GM21423 (cell line): ENCODE data around the gene LRMDA.

Source experiments
- ATAC-seq: cut with Tn5 transposase; IDR thresholded peaks from one replicate; pipeline ENCODE4 v1.9.1; 2021; ENCODE audit warnings: mild to moderate bottlenecking, moderate library complexity; ENCODE audit not compliant: unreplicated experiment

The LRMDA gene

DNA sequence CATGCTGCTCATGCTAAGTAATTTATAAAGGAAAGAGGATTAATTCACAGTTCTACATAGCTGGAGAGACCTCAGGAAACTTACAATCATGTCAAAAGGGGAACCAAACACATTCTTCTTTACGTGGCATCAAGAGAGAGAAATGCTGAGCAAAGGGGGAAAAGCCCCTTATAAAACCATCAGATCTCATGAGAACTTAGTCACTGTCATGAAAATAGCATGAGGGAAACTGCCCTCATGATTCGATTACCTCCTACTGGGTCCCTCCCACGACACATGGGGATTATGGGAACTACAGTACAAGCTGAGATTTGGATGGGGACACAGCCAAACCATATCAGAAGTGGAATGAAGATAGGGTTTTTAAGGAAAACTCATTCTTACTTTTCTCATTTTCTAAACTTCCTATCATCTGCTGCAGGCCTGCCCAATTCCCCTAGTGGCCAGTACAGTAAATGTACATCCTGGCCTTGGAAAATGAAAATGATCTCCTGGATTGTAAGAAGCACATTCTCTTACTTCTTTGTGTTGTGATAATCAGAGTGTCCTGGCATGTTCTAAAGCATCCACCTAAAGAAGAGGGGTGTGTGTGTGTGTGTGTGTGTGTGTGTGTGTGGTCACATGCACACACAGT, 421.5 kb downstream of the LRMDA start:
- no peak for ATAC-seq

DNA sequence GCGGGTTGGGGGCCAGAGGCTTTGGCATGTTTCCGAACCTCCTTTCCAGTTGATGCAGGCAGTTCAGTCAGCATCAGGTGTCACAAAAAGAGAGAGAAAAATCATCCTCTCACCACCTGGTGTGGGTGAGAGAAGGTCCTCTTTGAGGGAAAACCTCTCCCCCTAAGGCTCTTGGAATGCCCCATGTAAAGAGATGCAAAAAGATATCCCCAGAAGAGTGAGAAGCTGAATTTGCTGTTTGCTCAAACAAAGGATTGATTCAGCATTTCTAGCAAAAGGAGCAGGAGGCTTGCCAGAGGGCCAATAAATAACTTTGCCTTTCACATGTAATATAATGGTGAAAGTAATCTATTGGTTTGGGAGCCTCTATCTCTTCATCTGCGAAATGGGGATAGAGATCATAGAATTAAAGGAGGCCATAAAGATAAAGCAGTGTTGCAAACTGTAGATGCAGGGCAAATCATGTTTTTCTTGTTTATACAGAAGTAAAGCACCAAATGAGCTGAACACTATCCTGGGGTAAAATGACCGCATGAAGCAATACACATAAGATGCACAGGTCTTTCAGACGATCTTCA, 425.9 kb downstream of the LRMDA start:
- no peak for ATAC-seq

DNA sequence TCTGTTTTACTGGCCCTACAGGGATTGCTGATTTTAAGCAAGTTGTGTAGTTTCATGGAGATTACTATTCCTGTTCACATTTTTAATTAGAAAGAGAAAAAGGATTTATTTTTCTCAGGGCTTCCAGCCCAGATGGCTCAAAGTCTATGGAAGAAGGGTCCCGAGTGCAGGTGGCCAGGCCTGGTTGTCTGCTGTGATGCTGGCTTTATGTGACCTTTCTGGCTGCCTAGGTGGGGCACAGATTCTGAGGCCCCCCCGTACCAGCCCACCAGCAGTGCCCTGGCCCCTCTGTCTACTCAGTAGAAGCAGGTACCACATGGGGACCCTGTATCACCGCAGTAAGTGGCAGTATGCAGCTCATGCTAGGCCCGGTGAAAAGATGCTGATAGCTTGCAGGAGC, 426.5 kb downstream of the LRMDA start:
- ATAC-seq, result no peak

DNA sequence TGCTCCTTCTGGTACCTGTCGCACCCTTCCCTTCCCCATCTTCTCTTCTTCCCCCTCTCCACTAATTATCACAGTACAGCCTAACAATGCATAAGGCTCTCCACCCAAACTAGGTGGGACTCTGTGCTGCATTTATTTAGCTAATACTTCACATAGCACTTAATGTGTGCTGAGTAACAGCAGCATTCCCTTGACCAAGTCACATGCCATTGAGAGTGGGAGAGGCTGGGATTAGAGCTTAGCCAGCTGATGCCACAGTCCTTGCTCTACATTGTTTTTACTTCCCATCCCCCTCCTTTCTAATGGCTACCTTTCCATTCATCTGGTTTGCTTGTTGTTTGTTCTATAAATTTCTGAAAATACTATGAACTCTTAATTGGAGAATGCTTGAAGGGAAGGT, 426.9 kb downstream of the LRMDA start:
- ATAC-seq, result no peak

DNA sequence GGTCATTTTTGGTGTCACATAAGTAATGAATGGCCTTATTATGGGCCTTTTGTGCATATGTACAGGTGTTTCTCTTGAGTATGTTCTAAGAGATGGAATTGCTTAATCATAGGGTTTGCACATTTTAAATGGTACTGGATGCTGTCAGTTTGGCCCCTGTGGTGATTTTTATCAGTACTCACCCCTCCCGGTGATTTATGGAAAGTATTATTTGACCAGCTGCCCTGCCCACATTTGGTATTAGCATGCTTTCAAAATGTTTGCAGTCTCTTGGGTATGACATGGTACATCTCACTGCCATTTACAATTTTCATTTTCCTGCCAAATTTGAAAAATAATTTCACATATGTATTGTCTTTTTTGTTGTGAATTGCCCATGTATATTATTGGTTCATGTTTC, 427.7 kb downstream of the LRMDA start:
- no peak for ATAC-seq

DNA sequence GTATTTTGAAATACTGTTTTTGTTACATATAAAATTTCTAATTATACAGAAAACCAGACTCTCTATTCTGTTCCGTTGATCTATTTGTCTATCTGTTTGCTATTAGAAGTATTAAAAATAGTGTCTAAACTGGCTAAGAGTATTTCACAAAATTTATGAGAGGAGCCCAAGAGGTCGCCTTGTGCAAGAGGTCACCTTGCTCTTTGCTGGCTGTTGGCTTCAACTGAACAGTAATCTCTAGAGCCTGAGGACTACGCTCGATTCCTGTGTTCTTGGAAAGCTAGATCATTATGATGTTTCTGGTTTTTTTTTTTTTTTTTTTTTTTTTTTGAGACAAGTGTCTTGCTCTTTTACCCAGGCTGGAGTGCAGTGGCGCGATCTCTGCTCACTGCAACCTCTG, 428.6 kb downstream of the LRMDA start:
- no peak for ATAC-seq

DNA sequence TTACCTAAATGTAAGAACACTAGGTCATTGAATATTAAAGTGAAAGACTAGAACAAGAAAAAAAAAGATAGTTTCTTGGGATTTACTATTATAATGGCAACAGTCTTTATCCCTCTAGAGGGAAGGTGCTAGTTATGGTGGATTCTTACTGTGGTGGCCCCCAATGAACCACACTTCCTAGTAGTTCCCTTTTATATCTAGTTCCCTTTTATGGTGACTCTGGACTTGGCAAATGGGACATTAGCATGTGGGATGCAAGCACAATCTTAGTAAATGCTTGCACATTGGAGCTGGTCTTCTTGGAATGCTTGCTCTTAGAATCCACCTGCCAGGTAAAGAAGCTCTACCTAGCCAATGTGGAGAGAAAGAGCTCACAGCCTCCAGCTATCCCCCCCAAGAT, 430.2 kb downstream of the LRMDA start:
- ATAC-seq, result no peak

DNA sequence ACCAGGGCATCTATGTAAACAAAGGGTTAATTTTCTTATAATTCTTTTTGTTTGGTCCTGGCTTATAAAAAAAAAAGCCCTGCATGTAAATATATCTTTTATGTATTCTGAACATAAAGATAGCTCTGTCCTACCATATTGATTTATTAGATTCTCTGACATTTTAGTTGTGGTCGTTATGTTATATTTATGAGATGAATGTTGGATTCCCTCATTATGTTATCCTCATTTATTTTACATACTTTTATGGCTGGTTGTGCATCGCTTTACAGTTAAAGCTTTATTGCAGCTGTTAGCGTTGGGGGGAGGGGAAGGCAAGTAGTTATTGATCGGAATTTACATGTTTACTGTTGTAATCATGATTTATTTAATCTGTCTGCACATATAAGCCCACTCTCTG, 431.5 kb downstream of the LRMDA start:
- ATAC-seq, result no peak

DNA sequence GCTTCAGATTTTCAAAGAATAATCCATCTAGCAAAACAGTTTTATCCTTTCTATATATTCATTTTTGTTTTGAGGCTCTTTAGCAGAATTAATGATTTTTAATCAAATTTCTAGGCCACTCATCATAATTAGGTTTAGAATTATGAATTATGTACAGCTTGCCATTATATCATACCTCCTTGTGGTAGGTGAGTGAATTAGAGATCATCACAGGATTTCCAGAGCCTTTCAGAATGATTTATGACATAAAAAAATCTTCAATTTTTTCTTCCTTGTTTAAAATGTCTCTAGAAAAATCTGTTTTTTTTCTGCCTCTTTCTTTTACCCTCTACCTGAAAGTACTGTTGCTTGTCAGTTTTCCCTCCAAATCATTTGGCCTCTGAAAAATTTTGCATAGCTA, 433.3 kb downstream of the LRMDA start:
- no peak for ATAC-seq

DNA sequence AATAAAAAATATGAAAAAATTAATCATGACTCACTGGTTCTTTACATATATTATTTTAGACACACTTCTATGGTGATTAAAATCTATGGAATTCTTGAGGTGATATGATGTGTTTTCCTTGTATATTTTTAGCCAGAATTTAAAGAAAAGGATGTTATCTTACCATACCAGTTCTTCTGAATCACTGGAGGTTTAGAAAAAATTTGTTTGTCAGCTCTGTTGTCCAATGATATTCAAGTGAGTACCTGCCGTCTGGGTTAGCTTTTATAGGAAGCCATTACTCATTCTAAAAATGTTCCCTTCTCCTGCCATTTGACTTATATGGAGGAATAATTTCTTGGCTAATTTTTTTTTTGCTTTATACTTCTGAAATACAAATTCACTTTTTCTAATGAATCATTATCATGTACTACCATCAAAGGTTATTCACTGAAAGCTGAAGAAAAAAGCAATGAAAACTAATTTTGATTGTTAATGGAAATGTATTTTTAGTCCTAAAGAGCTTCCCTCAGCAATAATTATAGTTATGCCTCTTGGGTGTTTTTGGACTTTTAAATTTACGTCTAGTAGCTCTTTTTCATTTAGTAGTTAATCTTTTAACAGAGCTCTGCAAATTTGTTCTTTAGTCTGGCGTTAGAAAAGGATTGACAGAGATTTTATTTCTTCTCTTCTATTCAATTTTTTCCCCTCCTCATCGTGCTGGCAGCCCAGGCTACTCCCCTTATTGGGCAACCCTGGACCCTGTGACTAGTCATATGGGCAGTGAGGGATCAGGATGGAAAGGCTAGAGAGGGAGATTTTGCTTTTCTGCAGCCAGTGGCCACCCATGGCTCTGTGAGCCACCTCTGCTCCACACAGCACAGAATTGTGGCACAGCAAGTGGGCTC, 434.2 kb downstream of the LRMDA start:
- no peak for ATAC-seq

DNA sequence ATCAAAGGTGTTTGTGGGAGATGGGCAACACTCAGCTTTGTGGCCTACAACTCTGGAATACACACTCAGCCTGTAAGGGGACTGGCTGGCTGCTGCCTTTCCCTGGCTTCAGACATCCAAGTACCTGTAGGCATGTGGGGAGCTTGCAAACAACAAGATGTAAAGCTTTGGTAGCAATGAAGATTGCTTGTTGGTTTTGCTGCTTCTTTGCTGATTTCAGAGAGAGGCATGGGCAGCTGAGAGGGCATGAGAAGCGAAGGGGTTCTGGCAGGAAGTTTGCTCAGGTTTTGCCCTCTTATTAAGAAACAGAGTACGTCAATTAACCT, 434.8 kb downstream of the LRMDA start:
- no peak for ATAC-seq

DNA sequence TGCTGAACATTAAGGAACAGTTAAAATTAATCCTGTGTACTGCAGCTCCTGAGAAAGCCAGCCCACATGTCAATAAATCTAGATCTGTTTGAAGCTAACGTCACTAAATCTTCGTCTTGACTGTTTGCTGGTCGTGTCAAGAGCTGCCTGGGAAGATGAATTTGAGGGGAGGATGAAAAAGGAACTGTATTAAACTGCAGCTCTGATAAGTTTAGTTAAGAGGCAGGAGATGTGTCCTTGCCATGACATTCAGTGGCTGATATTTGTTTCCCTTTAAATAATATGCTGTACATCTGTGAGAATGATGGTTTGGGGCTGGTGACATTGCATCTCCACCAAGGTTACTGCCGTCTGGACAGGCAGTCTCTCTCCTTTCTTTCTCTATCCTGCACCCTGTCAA, 435.3 kb downstream of the LRMDA start:
- no peak for ATAC-seq

DNA sequence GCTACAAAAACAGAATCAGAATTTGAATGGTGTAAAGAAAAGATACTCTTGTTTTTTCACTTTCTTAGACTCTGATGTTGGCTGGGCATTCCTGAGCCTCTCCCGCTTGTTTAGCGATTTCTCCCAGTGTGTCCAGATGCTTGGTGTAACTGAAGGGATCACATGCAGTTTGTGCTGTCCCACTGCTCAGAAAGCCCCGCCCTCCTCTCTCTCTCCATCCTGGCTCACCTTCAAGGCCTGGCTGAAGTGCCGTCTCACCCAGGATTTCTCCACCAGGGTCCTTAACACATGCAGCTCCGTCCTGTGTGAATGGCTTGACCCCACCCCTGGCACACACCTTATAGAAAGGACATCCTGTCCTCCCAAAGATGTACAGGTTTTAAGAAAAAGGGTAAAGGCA, 437.1 kb downstream of the LRMDA start:
- no peak for ATAC-seq

DNA sequence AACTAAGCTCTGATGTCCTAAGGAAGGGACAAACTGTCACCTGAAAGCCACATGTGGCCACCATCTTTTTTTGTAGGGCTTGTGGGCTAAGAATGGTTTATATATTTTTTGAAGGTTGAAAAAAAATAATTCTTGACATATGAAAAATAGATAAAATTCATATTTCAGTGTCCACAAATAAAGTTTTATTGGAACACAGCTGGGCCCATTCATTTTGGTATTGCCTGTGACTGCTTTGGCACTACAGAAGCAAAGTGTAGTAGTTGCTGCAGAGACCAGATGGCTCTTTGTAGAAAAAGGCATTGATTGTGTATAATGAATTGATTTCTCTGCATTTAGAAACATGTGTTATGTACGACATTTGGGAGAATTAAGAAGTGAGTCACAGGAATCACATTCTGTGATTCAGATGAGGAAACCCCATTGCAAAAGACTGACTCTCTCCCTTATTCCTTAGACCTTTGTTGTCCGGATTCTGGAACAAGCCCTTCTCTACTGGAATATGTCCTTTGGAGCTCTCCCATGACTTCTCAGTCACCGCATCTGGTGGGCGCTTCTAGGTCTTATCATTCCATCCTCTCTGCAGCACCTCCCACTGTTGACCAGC, 438.7 kb downstream of the LRMDA start:
- ATAC-seq, result no peak

DNA sequence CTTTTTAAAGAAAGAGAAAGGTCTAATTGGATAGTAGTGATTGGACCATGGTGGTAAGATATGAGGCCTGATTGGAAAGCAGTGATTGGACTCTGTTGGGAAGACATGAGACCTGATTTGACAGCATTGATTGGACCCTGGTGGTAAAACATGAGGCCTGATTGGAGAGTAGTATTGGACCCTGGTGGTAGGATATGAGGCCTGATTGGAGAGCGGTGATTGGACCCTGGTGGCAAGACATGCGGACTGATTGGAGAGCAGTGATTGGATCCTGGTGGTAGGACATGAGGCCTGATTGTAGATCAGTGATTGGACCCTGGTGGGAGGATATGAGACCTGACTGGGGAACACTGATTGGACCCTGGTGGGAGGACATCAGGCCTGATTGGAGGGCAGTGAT, 444.3 kb downstream of the LRMDA start:
- no peak for ATAC-seq

DNA sequence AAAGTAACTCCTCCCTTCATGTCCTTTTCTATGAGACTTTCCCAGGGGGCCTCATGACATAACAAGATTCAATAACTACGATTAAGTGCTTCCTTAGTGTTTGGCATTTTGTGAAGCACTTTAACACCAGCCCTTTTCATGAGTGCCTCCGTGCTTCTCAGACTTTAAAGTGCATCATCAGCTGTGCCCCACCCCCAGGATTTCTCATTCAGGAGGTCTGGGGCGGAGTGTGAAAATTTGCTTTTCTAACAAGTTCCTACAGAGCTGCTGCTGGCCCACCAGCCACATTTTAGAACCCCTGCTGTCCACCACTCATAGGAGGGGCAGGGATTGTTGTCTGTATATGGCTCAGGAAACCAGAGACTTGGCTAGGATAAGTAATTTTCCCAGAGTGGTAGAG, 445.3 kb downstream of the LRMDA start:
- no peak for ATAC-seq

DNA sequence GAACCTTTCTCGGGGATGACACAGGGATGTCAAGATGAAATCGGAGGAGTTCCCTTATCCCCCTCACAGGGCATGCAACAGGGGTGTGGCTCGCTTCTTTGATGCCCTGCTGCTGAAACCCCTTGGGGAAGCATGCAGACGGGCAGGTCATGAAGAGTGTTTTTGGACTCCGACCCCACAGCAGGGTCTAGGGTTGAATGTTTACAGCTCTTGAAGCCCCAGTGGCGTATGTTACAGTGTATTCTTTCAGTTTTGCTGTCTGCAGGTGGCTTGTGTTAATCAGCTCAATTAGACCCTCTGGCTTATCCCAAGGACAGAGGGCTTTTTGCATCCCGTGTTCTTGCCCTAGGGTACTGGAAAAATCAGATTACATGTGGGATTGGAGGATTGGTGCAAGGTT, 446.5 kb downstream of the LRMDA start:
- ATAC-seq, result no peak

DNA sequence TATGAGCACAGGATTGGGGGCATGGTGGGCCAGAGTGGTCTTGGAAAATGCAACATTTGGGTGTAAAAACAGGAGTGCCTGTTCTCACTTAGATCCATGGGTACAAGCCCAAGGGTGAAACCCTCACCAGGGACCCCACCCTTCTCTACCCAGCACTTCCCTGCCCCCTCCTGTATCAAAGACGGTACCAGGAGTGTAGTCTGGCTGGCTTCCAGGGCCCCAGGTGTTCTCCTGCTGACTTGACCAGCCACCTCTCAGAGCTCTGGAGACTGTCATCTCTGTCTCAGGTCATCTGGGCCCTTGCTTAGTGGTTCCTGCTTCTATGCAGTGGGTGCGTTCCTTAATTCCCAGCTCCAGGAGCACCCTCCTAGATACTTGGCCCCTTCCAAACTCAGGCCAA, 447.2 kb downstream of the LRMDA start:
- no peak for ATAC-seq

DNA sequence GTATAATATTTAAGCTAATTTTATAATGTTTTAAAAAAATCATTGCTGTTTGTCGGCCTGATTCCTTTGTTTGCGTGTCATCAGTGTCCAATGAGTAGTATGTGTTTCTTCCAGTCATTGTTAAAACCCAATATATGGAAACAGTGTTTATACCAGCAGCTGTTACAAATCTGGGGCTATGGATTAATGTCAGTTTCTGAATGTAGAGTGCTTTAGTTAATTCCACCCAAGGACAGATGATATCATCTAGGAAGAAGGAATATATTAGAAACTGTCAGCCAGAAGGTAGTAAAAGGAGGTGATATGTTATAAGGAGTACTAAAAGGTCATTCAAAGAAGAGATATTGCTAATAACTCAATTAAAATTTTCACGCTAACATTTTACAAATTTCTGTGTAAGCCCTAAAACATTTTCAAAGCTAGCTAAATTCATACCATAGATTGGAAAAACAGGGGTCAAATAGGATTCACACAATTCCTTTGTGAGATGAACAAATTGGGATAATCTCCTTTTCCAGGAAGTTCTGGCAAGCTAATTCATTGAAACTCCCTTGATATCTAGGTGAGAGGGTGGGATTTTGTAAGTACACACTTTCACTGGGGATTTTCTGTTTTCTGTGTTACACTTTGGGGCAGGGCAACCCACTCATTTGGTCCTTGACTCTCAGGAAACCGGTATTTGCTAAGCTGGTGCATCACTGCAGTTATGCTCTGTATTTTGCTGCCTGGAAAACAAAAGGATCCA, 448.8 kb downstream of the LRMDA start:
- ATAC-seq, result no peak

DNA sequence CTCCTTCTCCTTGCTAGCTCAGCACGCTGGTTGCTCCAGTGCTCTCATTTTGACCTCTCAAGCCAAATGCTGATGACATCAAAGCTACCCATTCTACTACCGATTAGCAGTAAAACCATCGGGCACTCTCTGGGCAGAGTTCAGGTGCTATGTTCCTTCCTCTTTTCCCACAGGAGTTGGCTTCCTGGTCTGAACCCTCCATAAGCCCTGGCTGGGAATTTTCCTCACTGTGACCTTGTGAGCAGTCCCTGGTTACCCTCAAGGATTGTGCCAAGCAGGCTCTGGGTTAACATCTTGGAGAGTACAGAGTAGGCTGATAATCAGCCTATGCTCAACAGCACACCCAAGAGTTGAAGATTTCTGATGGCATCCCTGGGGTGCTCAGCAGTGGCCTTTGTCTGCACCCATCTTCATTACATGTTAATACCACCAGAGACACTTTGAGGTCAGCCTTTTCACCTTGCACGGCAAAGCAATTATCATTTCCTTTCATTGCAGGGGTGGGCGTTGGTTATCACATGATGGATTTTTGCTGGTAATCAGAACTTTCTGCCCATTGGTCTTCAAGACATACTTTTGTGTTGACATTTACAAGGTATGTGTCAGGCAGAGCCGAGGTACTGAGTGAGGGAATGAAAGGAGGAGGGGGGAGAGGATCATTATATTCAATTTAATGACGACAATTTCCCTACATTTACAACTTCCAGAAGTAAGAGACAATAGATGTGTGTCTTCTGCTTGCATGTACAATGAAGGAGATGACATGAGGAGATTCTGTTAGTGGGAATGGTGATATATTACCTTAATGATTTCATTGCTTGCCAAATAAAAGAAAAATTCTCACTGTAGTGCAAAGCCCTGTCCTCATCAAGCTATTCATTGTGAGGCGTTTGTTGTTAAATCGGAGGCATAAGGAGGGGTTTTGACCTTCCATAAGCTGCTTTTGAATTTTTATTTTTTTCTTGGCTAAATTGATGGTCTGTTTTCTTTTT, 452.0 kb downstream of the LRMDA start:
- ATAC-seq, result no peak
